ENCODE measurements around the gene AMOTL1.

GRCh38 chr11:94834911-94835593, 66.9 kb downstream of the AMOTL1 start:
- no peak for TF ChIP-seq EZH2 (IDR thresholded peaks at IDR 0.05; ENCODE audit: borderline replicate concordance, low read depth, low read length, severe bottlenecking)
- no peak for TF ChIP-seq CTCF (IDR thresholded peaks at IDR 0.05; ENCODE audit: extremely low read depth in 1 of 2, insufficient read depth in 1 of 2, low read depth in 1 of 2, low read length in 2 of 2)
- TF ChIP-seq POLR2AphosphoS5 (IDR thresholded peaks at IDR 0.05; ENCODE audit: insufficient read depth, low read depth, low read length) = no peak
- TF ChIP-seq POLR2A (IDR thresholded peaks at IDR 0.05; ENCODE audit: low read depth, low read length) = no peak
- TF ChIP-seq JUN (IDR thresholded peaks at IDR 0.05; ENCODE audit: borderline replicate concordance, insufficient read depth, insufficient read length, low read depth) = no peak
- TF ChIP-seq MAX (IDR thresholded peaks at IDR 0.05; ENCODE audit: insufficient read depth, insufficient read length) = no peak
- no peak for TF ChIP-seq MYC (IDR thresholded peaks at IDR 0.05; ENCODE audit: low read depth, low read length)
- no peak for TF ChIP-seq GATA2 (IDR thresholded peaks at IDR 0.05; ENCODE audit: insufficient read depth, insufficient read length, low read depth, low read length)

Data from endothelial cell of umbilical vein (primary cell).